ENCODE measurements around the gene TMEM171.

Gene TMEM171

GRCh38 chr5:73120222-73121118 is at the start of gene TMEM171:
Gene TMEM171, plus strand, starts transcription at chr5:73120575. Its CDS starts 2,799 bp downstream, at chr5:73123374.
- peak; percentile 11 for DNase-seq

GRCh38 chr5:73081093-73081492 is 39.3 kb upstream of the TMEM171 start:
- DNase-seq = no peak

- no peak for DNase-seq
Observed at GRCh38 chr5:73088026-73088425, 32.3 kb upstream of the TMEM171 start.

- no peak for DNase-seq
Observed at GRCh38 chr5:73093943-73094342, 26.4 kb upstream of the TMEM171 start.

GRCh38 chr5:73094415-73094814 is 26.0 kb upstream of the TMEM171 start:
- no peak for DNase-seq

- DNase-seq = no peak
Observed at GRCh38 chr5:73095564-73096238, 24.7 kb upstream of the TMEM171 start.

GRCh38 chr5:73096239-73096575 is 24.2 kb upstream of the TMEM171 start:
- no peak for DNase-seq

- DNase-seq = no peak
Observed at GRCh38 chr5:73097740-73098139, 22.6 kb upstream of the TMEM171 start.

- no peak for DNase-seq
Observed at GRCh38 chr5:73100109-73100508, 20.3 kb upstream of the TMEM171 start.

GRCh38 chr5:73103870-73104299 is 16.5 kb upstream of the TMEM171 start:
- no peak for DNase-seq

- no peak for DNase-seq
Observed at GRCh38 chr5:73104326-73104725, 16.0 kb upstream of the TMEM171 start.

- DNase-seq = no peak
Observed at GRCh38 chr5:73106335-73106734, 14.0 kb upstream of the TMEM171 start.

GRCh38 chr5:73110190-73110589 is 10.2 kb upstream of the TMEM171 start:
- no peak for DNase-seq

- DNase-seq = no peak
Observed at GRCh38 chr5:73111536-73111935, 8.8 kb upstream of the TMEM171 start.

- no peak for DNase-seq
Observed at GRCh38 chr5:73112359-73112758, 8.0 kb upstream of the TMEM171 start.

GRCh38 chr5:73114044-73114688 is 6.2 kb upstream of the TMEM171 start:
- DNase-seq = no peak

GRCh38 chr5:73115399-73116051 is 4.8 kb upstream of the TMEM171 start:
- peak; percentile 73 for DNase-seq

GRCh38 chr5:73116506-73116905 is 3.9 kb upstream of the TMEM171 start:
- DNase-seq = no peak

- no peak for DNase-seq
Observed at GRCh38 chr5:73117088-73117740, 3.2 kb upstream of the TMEM171 start.

GRCh38 chr5:73118391-73118973 is 1.9 kb upstream of the TMEM171 start:
- DNase-seq = no peak

- no peak for DNase-seq
Observed at GRCh38 chr5:73119451-73120157, 771 bp upstream of the TMEM171 start.

- DNase-seq = no peak
Observed at GRCh38 chr5:73121119-73121463, 716 bp downstream of the TMEM171 start.
